ENCODE data around the gene GOLGA6L9.
"Not testable (repeated sequence)": the region's sequence is repeated elsewhere in the genome, so short reads cannot be mapped to it uniquely, and the experiment has no call there.

DNA sequence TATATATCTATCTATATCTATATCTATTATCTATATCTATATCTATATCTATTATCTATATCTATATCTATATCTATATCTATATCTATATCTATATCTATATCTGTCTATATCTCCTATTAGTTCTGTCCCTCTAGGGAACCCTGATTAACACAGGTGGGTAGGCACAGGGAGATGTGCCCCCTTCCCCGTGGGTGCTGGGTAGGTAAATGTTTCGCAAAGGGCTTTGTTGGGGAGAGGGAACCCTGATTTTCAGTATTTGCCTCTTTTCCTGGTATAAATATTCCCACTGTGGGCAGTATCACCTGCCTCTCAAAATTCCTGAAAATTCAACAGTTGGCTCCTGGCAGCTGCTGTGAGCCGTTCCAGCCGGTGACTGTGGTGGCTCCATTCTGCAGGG, 27.7 kb downstream of the GOLGA6L9 start:
- TF ChIP-seq, protein P1, sequence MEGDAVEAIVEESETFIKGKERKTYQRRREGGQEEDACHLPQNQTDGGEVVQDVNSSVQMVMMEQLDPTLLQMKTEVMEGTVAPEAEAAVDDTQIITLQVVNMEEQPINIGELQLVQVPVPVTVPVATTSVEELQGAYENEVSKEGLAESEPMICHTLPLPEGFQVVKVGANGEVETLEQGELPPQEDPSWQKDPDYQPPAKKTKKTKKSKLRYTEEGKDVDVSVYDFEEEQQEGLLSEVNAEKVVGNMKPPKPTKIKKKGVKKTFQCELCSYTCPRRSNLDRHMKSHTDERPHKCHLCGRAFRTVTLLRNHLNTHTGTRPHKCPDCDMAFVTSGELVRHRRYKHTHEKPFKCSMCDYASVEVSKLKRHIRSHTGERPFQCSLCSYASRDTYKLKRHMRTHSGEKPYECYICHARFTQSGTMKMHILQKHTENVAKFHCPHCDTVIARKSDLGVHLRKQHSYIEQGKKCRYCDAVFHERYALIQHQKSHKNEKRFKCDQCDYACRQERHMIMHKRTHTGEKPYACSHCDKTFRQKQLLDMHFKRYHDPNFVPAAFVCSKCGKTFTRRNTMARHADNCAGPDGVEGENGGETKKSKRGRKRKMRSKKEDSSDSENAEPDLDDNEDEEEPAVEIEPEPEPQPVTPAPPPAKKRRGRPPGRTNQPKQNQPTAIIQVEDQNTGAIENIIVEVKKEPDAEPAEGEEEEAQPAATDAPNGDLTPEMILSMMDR (conservative IDR thresholded peaks at IDR 0.05; ENCODE audit: low read length): not testable (repeated sequence)
- TF ChIP-seq EZH2phosphoT487 (IDR thresholded peaks at IDR 0.05; ENCODE audit: borderline replicate concordance): not testable (repeated sequence)
